Subcutaneous abdominal adipose tissue (tissue), 5 donors: ENCODE results near the gene MRTFA.
A peak's percentile ranks its signal among the peaks of the same experiment; 100 is the strongest.

Source experiments
- H3K27ac ChIP-seq: one replicate; pipeline ENCODE4 v1.7.0; 2013; ENCODE audit warnings: low read depth, mild to moderate bottlenecking, inconsistent platforms, low read length, moderate library complexity
- H3K27me3 ChIP-seq, 5 donors: one replicate each; pipeline ENCODE4 v1.7.0; 2013; ENCODE audit warnings: low read length in 5 of 5, inconsistent platforms in 1 of 5; ENCODE audit not compliant: control insufficient read depth in 5 of 5, insufficient read depth in 4 of 5
- H3K36me3 ChIP-seq, 5 donors: one replicate each; pipeline ENCODE4 v1.7.0; 2013; ENCODE audit warnings: low read length in 5 of 5; ENCODE audit not compliant: control insufficient read depth in 5 of 5, insufficient read depth in 5 of 5
- H3K4me1 ChIP-seq, 5 donors: one replicate each; pipeline ENCODE4 v1.7.0; 2013; ENCODE audit warnings: low read length in 5 of 5, mild to moderate bottlenecking in 3 of 5, moderate library complexity in 1 of 5; ENCODE audit not compliant: control insufficient read depth in 5 of 5, insufficient read depth in 5 of 5
- H3K4me3 ChIP-seq, 5 donors: one replicate each; pipeline ENCODE4 v1.7.0; 2013; ENCODE audit warnings: low read length in 5 of 5, low read depth in 1 of 5
- H3K9ac ChIP-seq, 5 donors: one replicate each; pipeline ENCODE4 v1.7.0; 2013; ENCODE audit warnings: low read length in 5 of 5, mild to moderate bottlenecking in 4 of 5, moderate library complexity in 3 of 5
- H3K9me3 ChIP-seq, 5 donors: one replicate each; pipeline ENCODE4 v1.7.0; 2013; ENCODE audit warnings: low read length in 5 of 5; ENCODE audit not compliant: control insufficient read depth in 5 of 5
- donor health status: healthy.
- donor health status: healthy.
- donor health status: healthy.
- donor health status: healthy.
- donor health status: healthy.

The MRTFA gene

DNA sequence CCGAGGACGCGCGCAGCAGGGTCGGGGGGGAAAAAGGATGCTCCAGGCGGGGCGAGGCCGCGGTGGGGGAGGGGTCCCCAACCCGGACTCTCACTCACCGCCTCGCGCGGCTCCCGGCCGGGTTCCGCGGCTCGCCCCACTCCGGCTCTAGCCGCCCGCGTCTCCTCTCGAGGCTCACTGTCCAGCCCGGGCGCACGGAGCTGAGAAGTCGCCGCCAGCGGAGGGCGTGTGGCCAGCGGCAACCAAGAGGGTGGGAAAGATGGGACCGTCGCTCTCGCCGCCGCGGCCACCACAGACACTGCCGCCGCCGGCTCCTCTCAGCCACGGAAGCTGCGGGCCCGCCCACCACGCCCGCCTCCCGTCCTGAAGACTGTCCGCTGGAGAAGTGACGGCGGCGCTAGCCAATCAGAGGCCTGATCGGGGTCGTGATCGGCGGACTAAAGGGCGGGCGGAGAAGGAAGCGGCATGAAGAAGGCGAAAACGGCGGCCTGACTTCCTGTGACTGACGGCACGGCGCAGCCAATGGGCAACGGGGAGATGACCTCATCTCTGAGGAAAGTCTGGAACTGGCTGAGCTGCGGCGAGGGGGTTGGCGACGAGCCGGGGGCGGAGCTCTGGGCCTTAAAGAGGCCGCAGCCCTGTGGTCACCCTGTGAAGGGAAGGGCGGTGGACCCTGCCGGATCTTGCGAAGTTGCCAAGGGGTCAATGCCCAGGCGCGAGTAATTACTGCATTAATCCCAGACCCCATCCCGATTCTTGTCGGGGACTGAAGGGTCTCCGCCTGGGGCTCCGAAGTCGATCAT lies at the start of gene MRTFA:
Gene MRTFA (minus strand): TSS at position 340 of the 803 bp plus-strand sequence.
- peaks cover 5 to 34% (median 33%) of the 10 kb centered on the region in 5 donors for H3K4me1 ChIP-seq
- peak within 1 kb of the TSS; percentile 88 for H3K27ac ChIP-seq
- peak within 1 kb of the TSS; percentile 86 to 97 (median 89) for H3K9ac ChIP-seq
- H3K9me3 ChIP-seq = no peaks in the 10 kb centered on the region
- H3K36me3 ChIP-seq = no peaks in the 10 kb centered on the region
- H3K27me3 ChIP-seq = no peaks in the 10 kb centered on the region
- peak within 1 kb of the TSS; percentile 78 to 96 (median 86) for H3K4me3 ChIP-seq

DNA sequence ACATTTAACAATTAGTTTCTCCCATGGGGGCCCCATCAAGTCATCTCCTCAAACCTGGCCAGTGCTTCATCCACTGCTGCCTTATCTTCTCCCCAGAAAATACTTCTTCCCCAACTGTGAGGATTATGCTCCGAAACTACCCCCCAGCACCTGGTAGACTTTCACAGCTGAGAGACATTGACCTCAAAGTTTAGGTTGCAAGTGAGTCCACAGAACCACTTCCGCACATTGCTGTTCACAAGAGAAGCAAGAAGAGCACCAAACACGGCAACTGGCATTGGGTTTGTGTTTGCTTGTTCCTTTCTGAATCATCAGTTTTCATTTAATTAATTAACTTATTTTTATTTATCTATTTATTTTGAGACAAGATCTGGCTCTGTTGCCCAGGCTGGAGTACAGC lies 48.9 kb upstream of the MRTFA start:
- peaks cover 0 to 5% (median 0%) of the 10 kb centered on the region in 5 donors for H3K4me1 ChIP-seq
- peaks cover 0 to 19% (median 17%) of the 10 kb centered on the region in 5 donors for H3K27me3 ChIP-seq
- H3K9ac ChIP-seq = no peak overlapping the region
- no peak overlapping the region for H3K27ac ChIP-seq
- no peaks in the 10 kb centered on the region for H3K36me3 ChIP-seq
- no peak overlapping the region for H3K4me3 ChIP-seq
- H3K9me3 ChIP-seq = no peaks in the 10 kb centered on the region

DNA sequence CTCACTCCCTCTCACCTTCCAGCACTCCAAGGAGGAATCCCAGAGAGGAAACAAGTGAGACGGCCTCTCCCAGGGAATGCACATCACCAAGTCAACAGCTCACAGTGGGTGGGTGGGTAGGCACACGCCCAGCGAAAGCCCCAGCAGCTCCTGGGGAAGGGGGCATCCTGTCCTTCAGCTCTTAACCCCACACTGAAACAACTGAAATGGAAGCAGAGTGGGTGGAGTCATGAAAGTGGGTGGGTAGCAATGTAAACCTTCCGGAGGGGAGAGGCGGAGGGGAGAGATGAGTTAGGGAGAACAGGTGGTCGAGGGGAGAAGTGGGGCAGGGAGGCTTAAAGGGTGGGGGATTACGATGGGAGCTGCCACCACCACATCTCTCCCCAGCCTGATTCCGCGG lies 48.2 kb upstream of the MRTFA start:
- no peak overlapping the region for H3K27ac ChIP-seq
- H3K4me3 ChIP-seq = no peak overlapping the region
- no peaks in the 10 kb centered on the region for H3K9me3 ChIP-seq
- H3K27me3 ChIP-seq = peaks cover 3 to 24% (median 20%) of the 10 kb centered on the region in 5 donors
- H3K4me1 ChIP-seq = peaks cover 0 to 5% (median 0%) of the 10 kb centered on the region in 5 donors
- H3K9ac ChIP-seq = no peak overlapping the region
- H3K36me3 ChIP-seq = no peaks in the 10 kb centered on the region

DNA sequence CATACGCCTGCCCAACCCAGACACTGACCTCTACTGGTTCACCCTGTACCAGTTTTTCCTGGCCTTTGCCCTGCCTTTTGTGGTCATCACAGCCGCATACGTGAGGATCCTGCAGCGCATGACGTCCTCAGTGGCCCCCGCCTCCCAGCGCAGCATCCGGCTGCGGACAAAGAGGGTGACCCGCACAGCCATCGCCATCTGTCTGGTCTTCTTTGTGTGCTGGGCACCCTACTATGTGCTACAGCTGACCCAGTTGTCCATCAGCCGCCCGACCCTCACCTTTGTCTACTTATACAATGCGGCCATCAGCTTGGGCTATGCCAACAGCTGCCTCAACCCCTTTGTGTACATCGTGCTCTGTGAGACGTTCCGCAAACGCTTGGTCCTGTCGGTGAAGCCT lies 44.9 kb upstream of the MRTFA start:
- peaks cover 15 to 37% (median 34%) of the 10 kb centered on the region in 5 donors for H3K27me3 ChIP-seq
- no peak overlapping the region for H3K4me3 ChIP-seq
- no peak overlapping the region for H3K9ac ChIP-seq
- H3K4me1 ChIP-seq = peaks cover 0 to 14% (median 9%) of the 10 kb centered on the region in 5 donors
- H3K9me3 ChIP-seq = no peaks in the 10 kb centered on the region
- no peak overlapping the region for H3K27ac ChIP-seq
- H3K36me3 ChIP-seq = no peaks in the 10 kb centered on the region

DNA sequence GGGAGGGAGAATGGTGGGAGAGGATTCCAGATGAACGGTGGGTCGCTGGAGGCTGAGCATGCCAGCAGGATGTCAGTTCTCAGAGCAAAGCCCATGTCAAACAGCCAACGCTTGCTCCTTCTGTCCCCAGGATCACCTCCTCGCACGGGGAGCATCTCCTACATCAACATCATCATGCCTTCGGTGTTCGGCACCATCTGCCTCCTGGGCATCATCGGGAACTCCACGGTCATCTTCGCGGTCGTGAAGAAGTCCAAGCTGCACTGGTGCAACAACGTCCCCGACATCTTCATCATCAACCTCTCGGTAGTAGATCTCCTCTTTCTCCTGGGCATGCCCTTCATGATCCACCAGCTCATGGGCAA lies 44.3 kb upstream of the MRTFA start:
- no peaks in the 10 kb centered on the region for H3K36me3 ChIP-seq
- peaks cover 15 to 37% (median 34%) of the 10 kb centered on the region in 5 donors for H3K27me3 ChIP-seq
- no peaks in the 10 kb centered on the region for H3K9me3 ChIP-seq
- no peak overlapping the region for H3K4me3 ChIP-seq
- H3K27ac ChIP-seq = no peak overlapping the region
- no peak overlapping the region for H3K9ac ChIP-seq
- H3K4me1 ChIP-seq = peaks cover 0 to 14% (median 9%) of the 10 kb centered on the region in 5 donors

DNA sequence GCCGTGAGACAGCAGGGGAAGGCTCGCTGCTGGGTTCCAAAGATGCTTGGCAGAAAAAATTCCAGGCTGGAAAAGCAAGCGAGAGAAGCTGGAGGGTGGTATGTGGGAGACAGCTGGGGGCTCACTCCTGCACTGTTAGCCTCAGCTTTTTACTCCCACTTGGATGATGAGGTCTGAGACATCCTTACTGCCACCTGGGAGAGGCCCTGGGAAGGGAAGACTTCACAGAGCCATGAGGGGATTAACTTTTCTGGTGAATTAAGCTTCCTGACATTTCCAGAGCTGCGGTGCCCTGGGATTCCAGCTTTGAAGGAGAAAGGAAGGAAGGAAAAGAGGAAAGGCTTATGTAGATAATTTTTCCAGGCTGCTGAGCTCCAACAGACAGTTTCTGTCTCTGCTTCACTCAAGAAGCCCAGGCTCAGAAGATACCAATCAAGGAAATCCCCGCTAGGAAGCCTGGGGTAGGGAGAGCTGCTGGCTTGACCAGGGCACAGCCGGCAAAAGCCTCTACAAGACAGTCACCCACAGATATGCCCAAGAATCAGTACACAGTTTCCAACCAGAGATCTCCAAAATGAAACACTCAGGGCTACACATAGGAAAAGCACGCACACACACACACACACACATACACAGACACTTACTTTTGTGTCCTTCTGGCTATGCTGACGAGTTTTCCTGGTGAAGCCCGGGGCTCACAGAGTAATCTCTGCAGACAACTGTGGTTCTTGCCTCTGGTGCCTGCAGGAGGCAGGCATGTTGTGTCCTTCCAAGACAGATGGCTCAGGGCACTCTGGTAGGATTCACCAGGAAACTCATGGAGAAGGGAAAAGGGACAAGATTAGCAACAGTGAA lies 43.7 kb upstream of the MRTFA start:
- Histone ChIP-seq H3K9ac (no peak overlapping the region), H3K27me3 (peaks cover 15 to 37% (median 34%) of the 10 kb centered on the region in 5 donors), H3K27ac (no peak overlapping the region)

DNA sequence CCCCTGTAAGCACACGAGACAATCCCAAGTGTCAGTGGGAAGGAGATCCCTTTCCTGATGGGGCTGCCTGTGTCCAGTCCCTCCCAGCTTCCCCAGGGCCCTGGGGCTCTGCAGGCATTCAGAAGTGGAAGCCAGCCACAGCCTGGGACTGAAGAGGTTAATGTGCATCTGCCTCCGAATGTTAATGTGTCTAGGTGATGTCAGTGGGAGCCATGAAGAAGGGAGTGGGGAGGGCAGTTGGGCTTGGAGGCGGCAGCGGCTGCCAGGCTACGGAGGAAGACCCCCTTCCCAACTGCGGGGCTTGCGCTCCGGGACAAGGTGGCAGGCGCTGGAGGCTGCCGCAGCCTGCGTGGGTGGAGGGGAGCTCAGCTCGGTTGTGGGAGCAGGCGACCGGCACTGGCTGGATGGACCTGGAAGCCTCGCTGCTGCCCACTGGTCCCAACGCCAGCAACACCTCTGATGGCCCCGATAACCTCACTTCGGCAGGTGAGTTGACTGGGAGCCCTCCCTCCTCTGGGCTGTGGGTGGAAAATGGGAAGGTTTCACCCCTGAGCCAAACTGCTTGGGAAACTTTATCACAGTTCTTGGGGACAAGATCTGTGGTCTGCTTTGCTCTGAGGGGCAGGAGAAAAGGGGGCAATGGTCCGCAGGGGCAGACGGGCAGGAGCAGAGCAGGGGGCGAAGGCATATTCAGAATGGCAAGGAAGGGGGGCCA lies 42.9 kb upstream of the MRTFA start, which contains the start of gene MCHR1:
Gene MCHR1 (plus strand): TSS at position 236 of the 715 bp plus-strand sequence. CDS start 169 bp downstream, at position 405.
- Histone ChIP-seq H3K27me3 (peaks cover 15 to 30% (median 30%) of the 10 kb centered on the region in 5 donors), H3K4me3 (peak within 1 kb of the TSS in 3 of 5 donors; percentile 1 to 31 (median 15)), H3K9ac (no peak within 1 kb of the TSS), H3K36me3 (no peaks in the 10 kb centered on the region), H3K9me3 (no peaks in the 10 kb centered on the region), H3K27ac (no peak within 1 kb of the TSS), H3K4me1 (peaks cover 0 to 14% (median 9%) of the 10 kb centered on the region in 5 donors)

More for the DNA sequence above, 43.7 kb upstream of the MRTFA start:
- Histone ChIP-seq H3K36me3 (no peaks in the 10 kb centered on the region), H3K9me3 (no peaks in the 10 kb centered on the region), H3K4me3 (no peak overlapping the region), H3K4me1 (peaks cover 0 to 14% (median 9%) of the 10 kb centered on the region in 5 donors)

DNA sequence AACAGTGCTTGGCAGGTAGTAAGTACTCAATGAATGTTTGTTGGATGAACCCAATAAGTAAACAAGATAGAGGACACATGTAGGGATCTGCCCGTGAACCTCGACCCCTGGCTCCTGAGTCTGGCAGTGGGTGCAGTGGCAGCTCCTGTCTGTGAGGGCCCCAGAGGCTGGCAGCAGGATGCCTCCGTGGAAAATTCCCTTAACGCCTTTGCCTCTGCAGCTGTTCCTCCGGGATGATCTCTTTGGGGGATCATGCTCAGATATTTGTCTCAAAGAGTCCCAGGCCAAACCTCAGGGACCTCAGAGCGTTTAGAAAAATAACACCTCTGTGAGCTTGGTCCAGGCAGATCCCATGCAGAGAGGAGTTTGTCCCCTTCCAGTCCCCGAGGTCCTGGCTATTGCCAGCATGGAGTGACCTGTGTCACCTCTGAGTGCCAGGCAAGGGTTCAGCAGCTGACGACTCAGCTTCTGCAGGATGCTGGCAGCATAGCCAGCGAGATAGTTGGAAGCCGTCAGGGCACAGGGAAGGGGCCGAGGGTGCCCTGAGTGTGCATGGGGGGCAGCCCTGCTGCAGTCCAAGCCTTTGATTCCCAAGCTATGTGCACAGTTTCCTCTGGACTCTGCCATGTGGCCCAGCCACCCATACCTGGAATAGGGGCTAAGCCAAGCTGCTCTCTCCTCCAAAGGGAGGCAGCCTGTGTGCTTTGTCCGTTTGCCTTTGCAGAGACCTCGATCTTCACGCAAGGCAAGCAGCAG lies 42.2 kb upstream of the MRTFA start:
- Histone ChIP-seq H3K27ac (no peak overlapping the region), H3K9ac (no peak overlapping the region), H3K27me3 (peaks cover 15 to 30% (median 30%) of the 10 kb centered on the region in 5 donors), H3K4me1 (peaks cover 0 to 14% (median 9%) of the 10 kb centered on the region in 5 donors), H3K9me3 (no peaks in the 10 kb centered on the region), H3K36me3 (no peaks in the 10 kb centered on the region), H3K4me3 (peak overlapping the region in 2 of 5 donors; percentile 15 to 31)

DNA sequence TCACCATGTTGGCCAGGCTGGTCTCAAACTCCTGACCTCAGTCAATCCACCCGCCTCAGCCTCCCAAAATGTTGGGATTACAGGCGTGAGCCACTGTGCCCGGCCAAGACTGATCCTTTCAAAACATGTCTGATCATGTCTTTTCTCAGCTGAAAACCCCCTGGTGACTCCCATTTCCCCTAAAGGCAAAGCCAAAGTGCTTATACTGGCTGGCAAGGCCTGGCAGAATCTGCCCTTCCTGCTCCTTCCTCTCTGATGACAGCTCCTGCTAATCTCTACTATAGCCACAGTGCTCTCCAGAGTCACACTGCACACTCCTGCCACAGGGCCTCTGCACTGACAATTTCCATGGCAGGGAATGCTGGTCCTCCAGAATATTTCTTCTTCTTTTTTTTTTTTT lies 40.1 kb upstream of the MRTFA start:
- no peak overlapping the region for H3K27ac ChIP-seq
- H3K4me3 ChIP-seq = no peak overlapping the region
- no peaks in the 10 kb centered on the region for H3K36me3 ChIP-seq
- no peak overlapping the region for H3K9ac ChIP-seq
- no peaks in the 10 kb centered on the region for H3K9me3 ChIP-seq
- peaks cover 0 to 11% (median 9%) of the 10 kb centered on the region in 5 donors for H3K4me1 ChIP-seq
- H3K27me3 ChIP-seq = peaks cover 15 to 30% (median 27%) of the 10 kb centered on the region in 5 donors
